Activated naive CD8-positive, alpha-beta T cell treated with anti-CD3 and anti-CD28 coated beads, Interleukin-2, amount 10 ng/mL, durations not matched to agents 7 days and 5 days (primary cell): ENCODE data around the gene HYAL2. TPM values are rescaled to one million over a fixed set of nuclear protein-coding genes. Genes with fewer than 3 reads are reported as not detected.

Experiments used
- ATAC-seq: fragments of 150-1000 bp; cut with Tn5 transposase; one replicate; pipeline ENCODE4 v1.10.0; 2021; ENCODE audit warnings: low read depth, moderate library complexity
- POLR2A ChIA-PET: fragments of 350-600 bp; sonication (Branson Sonifier 250); formaldehyde crosslinking; loops from one replicate; lab custom pipeline; 2021; ENCODE audit warnings: antibody characterized with exemption; lab: Charles Lee
- DNase-seq: peaks from one replicate; pipeline ENCODE4 v3.0.0; 2021
- H3K27ac Mint-ChIP-seq: one replicate; pipeline ENCODE4 v1.8.0; 2022; ENCODE audit warnings: mild to moderate bottlenecking, mixed read lengths
- H3K27me3 Mint-ChIP-seq: one replicate; pipeline ENCODE4 v1.8.0; 2022; ENCODE audit warnings: mild to moderate bottlenecking, moderate library complexity, mixed read lengths
- H3K36me3 Mint-ChIP-seq: one replicate; pipeline ENCODE4 v1.8.0; 2021; ENCODE audit warnings: mild to moderate bottlenecking, mixed read lengths
- H3K4me1 Mint-ChIP-seq: one replicate; pipeline ENCODE4 v1.8.0; 2021; ENCODE audit warnings: mixed read lengths
- H3K4me3 Mint-ChIP-seq: one replicate; pipeline ENCODE4 v1.8.0; 2022; ENCODE audit warnings: mild to moderate bottlenecking, moderate library complexity, mixed read lengths
- H3K9me3 Mint-ChIP-seq: one replicate; pipeline ENCODE4 v1.8.0; 2021; ENCODE audit warnings: mixed read lengths
- total RNA-seq, 2 experiments: library from RNA; stranded (reverse); gene quantifications; one replicate each; pipeline ENCODE4 v1.2.3, GENCODE V29; 2021

The HYAL2 gene, protein sequence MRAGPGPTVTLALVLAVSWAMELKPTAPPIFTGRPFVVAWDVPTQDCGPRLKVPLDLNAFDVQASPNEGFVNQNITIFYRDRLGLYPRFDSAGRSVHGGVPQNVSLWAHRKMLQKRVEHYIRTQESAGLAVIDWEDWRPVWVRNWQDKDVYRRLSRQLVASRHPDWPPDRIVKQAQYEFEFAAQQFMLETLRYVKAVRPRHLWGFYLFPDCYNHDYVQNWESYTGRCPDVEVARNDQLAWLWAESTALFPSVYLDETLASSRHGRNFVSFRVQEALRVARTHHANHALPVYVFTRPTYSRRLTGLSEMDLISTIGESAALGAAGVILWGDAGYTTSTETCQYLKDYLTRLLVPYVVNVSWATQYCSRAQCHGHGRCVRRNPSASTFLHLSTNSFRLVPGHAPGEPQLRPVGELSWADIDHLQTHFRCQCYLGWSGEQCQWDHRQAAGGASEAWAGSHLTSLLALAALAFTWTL
- 1 to 10 TPM; 4.9 to 5.1 TPM for total RNA-seq

DNA sequence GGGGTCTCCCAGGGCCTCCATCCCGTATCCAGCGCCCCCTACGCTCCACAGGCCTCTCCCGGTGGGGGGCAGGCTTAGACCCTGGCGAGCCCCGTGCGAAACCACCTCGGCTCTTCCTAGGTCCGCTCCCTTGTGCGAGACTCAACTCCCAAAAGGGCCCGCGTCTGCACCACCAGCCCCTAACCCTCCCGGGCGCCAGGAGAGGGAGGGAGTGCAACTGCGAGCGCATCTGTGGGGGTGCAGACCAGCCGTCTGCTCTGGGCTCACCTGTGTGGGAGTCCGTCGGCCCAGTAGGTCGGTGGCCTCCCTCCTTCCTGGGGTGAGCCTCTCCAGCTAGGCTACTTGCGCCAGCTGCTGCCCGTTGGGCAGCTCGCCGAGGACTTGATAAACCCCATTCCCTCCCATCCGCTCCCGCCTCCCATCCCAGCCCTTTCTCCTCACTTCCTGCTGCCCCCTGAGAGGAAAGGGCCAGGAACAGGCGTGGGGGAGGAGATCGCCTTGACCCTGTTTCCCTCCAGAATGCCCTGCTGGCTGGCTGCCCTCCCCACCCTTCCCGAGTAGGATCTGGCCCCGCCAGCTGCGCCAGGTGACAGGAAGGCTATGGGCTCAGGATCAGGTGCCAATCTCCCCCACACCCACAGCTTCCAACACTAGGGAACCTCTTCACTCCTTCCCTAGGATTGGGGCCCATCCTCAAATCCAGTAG lies at the start of gene HYAL2:
Gene HYAL2 (minus strand): TSS at position 360 of the 706 bp plus-strand sequence. CDS start 2,256 bp downstream, outside the sequence.
- POLR2A ChIA-PET = interaction anchor here (0.7 to 3.2 kb wide), 4 partner anchors 15 to 76 kb away, joined by 3 to 26 read pairs (median 6); partner anchors contain the start of genes HYAL3 and NAA80
- DNase-seq (no peak), ATAC-seq (no peak)
- no peaks in the 10 kb centered on the region for H3K27me3 Mint-ChIP-seq
- peak within 1 kb of the TSS; percentile 93 for H3K27ac Mint-ChIP-seq
- H3K4me1 Mint-ChIP-seq = peaks cover 23% of the 10 kb centered on the region
- H3K36me3 Mint-ChIP-seq = peaks cover 3% of the 10 kb centered on the region
- H3K9me3 Mint-ChIP-seq = no peaks in the 10 kb centered on the region
- H3K4me3 Mint-ChIP-seq = peak within 1 kb of the TSS; percentile 82

DNA sequence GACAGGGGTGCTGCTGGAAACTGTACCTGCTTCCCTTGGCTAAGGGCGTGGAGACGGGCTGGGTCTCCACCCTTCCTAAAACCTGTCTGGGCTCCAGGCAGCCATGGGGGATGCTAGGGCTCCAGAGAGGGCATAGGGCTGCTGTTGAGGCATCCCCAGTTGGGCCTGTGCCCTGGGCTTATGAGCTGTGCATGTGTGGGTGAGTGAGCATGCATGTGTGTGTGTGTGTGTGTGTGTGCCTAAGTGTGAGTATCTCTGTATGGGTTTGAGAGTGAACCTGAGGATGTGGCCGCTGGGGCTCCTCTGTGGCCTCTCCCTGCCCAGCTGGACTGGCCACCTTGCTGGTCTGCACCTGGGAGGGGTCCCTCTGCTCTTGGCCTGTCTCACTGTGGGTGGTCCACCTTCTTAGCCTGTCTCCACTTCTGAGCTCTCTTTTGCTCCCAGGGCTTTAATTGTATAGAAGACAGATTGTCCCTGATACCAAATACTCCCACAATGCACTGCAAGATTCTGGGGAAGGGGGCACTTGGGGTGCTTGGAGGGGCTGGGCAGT lies 48.7 kb upstream of the HYAL2 start:
- no peak overlapping the region for H3K4me3 Mint-ChIP-seq
- DNase-seq (no peak), ATAC-seq (no peak)
- no peaks in the 10 kb centered on the region for H3K36me3 Mint-ChIP-seq
- H3K27me3 Mint-ChIP-seq = peaks cover 1% of the 10 kb centered on the region
- H3K4me1 Mint-ChIP-seq = peaks cover 6% of the 10 kb centered on the region
- no peaks in the 10 kb centered on the region for H3K9me3 Mint-ChIP-seq
- POLR2A ChIA-PET = no interaction called here
- no peak overlapping the region for H3K27ac Mint-ChIP-seq

DNA sequence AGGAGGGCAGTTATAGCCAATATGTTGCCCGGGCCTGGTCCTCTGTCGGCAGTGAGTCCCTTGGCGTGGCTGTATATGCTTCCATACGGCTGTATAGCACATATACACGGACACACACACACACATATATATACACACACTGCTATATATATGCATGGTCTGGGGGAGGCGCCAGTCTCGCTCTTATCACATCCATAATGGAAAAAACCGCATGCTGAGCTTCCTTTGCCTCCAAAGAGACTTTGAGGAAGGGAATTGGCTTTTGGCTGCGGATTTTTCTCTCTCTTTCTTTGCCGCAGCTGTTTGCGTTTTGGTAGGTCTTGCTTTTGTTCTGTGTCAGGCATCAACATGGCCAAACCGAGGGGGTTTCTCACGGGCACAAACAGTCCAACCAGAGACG lies 48.0 kb upstream of the HYAL2 start:
- H3K27ac Mint-ChIP-seq = no peak overlapping the region
- no peak for DNase-seq
- POLR2A ChIA-PET = no interaction called here
- no peak overlapping the region for H3K4me3 Mint-ChIP-seq
- no peaks in the 10 kb centered on the region for H3K36me3 Mint-ChIP-seq
- no peaks in the 10 kb centered on the region for H3K9me3 Mint-ChIP-seq
- peaks cover 9% of the 10 kb centered on the region for H3K4me1 Mint-ChIP-seq
- H3K27me3 Mint-ChIP-seq = peaks cover 1% of the 10 kb centered on the region
- no peak for ATAC-seq

DNA sequence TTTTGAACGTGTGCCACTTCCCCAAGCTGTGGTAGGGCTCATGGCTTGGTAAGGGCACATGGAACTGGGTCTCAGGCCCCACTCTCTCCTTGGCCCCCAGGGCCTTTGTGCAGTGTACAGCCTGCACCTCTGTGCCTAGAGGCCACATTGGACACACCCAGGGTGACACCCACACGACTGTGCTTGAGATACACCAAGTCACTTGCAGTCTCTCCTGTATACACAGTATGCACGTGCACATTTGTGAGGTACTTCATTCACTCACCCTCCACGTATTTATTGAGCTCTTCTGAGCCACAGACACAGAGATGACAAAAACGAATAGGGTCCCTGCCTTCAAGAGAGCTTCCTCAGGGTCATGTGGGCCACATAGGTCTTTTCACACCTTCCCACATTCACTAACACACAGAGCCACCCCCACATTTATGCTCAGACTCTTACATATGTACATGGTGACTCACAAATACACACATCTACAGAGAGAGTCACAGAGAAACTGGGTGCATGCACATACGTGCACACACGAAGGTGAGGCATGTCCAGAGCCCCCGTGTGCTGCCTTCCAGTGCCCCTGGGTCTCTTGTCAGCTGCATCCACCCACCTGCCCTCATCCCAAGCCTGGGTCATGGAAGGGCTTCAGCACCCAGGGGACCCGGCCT lies 46.6 kb upstream of the HYAL2 start:
- H3K4me1 Mint-ChIP-seq = peaks cover 9% of the 10 kb centered on the region

DNA sequence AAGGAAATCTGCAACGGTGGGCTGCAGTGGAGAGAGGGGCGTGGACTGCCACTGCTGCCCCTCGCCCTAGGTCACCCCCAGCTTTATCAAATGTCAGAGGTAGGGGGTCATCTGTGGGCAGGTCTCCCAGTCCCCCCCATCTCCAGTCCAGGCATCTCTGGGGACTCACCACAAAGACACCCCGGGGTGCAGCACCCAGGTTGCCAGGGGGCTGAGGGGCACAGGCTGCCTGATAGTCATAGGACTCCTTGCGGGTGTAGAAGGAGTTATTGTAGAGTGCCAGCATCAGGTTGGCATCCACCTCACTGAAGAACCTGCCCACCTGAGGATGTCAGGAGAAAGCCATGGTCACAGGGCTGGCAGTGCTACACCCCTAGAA lies 43.3 kb upstream of the HYAL2 start:
- H3K36me3 Mint-ChIP-seq = no peaks in the 10 kb centered on the region
- no peaks in the 10 kb centered on the region for H3K9me3 Mint-ChIP-seq
- DNase-seq (no peak), ATAC-seq (no peak)
- H3K4me1 Mint-ChIP-seq = peaks cover 5% of the 10 kb centered on the region
- peak overlapping the region; percentile 83 for H3K4me3 Mint-ChIP-seq
- no peaks in the 10 kb centered on the region for H3K27me3 Mint-ChIP-seq
- peak overlapping the region; percentile 86 for H3K27ac Mint-ChIP-seq
- POLR2A ChIA-PET = interaction anchor here (0.6 to 1.2 kb wide), 5 partner anchors 12 to 201 kb away, joined by 3 to 9 read pairs (median 6); partner anchors contain the start of genes C3orf18 and RASSF1

More for the DNA sequence above, 46.6 kb upstream of the HYAL2 start:
- Mint-ChIP-seq H3K36me3 (no peaks in the 10 kb centered on the region), H3K27ac (no peak overlapping the region), H3K27me3 (peaks cover 1% of the 10 kb centered on the region), H3K9me3 (no peaks in the 10 kb centered on the region), H3K4me3 (no peak overlapping the region)
- POLR2A ChIA-PET = no interaction called here
- DNase-seq (no peak), ATAC-seq (no peak)

DNA sequence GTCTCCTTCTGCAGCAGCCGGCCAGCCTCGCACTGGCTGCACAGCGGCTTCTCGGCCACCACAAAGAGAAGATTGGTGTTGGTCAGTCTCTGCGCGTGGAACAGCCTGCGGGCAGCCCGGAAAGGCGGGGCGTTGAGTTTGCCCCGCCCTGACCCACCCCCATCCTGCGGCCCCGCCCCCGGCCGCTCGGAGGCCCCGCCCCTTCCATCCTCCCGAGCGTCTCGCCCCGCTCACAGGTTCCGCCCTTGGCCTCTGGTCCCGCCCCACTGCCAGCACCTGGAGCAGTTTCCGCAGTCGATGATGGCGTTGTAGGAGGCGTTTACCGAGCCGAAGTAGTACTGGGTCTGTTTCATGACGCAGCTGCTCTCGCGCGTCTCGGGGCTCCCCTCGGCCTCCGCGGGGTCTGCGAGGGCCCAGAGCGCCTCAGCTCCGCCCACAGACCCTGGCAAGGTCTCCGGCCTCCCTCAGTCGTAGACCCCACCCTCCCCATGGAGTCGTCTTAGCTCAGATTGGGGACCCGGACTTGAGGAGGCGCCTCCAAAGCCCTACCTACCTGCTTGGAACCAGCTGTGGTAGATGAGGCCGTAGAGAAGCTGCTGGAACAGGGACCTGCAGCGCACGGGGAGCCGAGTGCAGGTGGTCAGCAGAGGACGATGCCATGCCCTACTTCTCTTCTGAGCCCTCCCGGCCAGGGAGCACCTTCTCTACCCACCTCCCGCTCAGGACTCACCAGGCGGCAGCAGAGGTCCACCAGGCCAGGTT lies 42.7 kb upstream of the HYAL2 start:
- Mint-ChIP-seq H3K27ac (peak overlapping the region; percentile 86), H3K4me1 (peaks cover 5% of the 10 kb centered on the region), H3K4me3 (peak overlapping the region; percentile 83), H3K9me3 (no peaks in the 10 kb centered on the region), H3K27me3 (no peaks in the 10 kb centered on the region), H3K36me3 (no peaks in the 10 kb centered on the region)
- POLR2A ChIA-PET = interaction anchor here (0.6 to 2.1 kb wide), 7 partner anchors 11 to 246 kb away, joined by 3 to 15 read pairs (median 6); partner anchors contain the start of genes C3orf18, CISH, CYB561D2 and NPRL2
- peak; percentile 99 for ATAC-seq
- peak; percentile 93 for DNase-seq

DNA sequence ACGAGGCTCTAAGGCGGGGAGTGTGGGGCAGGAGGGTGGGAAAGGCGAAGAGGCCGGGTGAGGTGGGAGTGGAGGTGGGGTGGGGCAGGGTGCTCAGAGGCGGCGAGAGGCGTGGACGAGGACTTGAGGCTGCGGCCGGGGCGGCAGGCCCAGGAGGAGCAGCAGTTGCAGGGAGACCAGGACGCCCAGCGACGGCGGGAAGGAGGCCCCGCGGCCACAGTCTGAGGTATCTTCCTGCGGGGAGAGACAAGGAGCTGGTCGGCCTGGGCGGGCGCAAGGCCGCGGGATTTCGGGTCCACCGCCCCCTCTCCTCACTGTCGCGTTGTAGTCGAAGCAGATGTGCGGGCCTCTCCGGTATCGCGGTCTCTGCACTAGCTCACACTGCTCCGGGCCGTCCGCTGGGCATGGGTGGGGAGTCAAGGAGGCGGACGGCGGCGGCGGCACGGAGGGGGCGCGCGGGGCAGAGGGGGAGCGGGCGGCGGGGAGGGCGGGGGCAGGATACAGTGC lies 42.1 kb upstream of the HYAL2 start:
- no peak for DNase-seq
- Mint-ChIP-seq H3K9me3 (no peaks in the 10 kb centered on the region), H3K36me3 (no peaks in the 10 kb centered on the region), H3K27ac (no peak overlapping the region), H3K27me3 (no peaks in the 10 kb centered on the region), H3K4me3 (peak overlapping the region; percentile 83), H3K4me1 (peaks cover 9% of the 10 kb centered on the region)
- peak; percentile 27 for ATAC-seq
- POLR2A ChIA-PET = interaction anchor here (0.7 to 2.1 kb wide), 4 partner anchors 14 to 247 kb away, joined by 6 to 15 read pairs (median 8); partner anchors contain the start of genes C3orf18, CISH, CYB561D2 and NPRL2

DNA sequence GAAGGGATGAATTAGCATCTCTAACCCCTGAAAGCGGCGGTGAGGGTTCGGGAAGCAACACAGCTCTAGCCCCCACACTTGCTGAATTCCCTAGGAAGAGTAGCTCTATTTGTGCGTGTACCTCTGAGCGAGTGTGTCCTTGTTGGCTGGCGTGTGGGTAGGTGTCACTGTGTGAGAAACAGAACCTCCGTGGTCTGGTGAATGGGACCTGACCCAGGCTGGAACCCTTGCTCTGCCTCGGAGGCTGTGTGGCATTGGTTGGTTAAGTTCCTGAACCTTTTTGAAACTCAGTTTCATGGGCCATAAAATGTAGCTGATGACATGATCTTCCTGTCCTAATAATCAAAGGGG lies 37.2 kb upstream of the HYAL2 start:
- POLR2A ChIA-PET = interaction anchor here (1.0 to 1.6 kb wide), 4 partner anchors 9 to 32 kb away, joined by 3 to 12 read pairs (median 5); partner anchors contain the start of genes CYB561D2, NPRL2, RASSF1 and TUSC2
- Mint-ChIP-seq H3K4me3 (peak overlapping the region; percentile 96), H3K4me1 (peaks cover 32% of the 10 kb centered on the region), H3K36me3 (peaks cover 7% of the 10 kb centered on the region), H3K27me3 (no peaks in the 10 kb centered on the region), H3K27ac (peak overlapping the region; percentile 92), H3K9me3 (no peaks in the 10 kb centered on the region)
- DNase-seq (no peak), ATAC-seq (no peak)

DNA sequence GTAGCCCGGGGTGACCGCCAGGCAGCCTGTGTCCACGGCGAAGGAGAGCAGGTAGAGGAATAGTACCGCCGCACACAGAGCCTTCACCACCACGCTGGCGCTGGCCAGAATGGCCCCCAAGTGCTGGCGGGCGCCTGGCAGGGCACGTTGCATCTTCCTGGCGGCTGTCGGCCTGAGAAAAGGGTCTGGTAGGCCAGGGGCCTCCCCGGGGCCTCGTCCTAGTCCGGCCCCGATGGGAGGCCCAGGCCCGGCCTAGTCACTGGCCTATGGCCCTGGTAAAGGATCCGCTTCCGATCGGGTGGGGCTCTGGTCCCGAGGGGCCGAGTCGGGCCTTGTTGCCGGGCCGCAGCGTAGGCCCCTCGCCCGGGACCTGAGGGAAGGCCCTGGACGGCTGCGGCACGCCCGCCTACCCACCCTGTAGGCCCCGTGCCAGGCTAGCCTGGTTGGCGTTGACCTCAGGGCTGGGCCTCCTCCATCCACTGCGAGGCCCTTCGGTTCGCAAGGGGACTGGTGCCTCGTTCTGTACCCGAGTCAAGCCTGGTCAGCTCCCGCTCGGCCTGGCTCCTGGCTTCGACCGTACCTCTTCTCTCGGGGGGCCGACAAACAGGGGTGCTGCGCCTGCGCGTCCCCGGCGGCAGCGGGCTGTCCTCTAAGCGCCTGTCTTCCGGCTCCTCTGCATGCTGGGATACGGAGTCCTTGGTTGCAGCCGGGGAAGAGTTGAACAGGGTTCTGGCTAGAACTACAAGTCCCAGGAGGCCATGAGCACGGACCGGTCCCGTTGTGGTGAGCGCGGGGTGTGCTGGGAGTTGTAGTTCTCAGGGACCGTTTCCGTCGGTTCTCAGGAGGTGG lies 36.6 kb upstream of the HYAL2 start, which contains the start of gene TMEM115:
Gene TMEM115 (minus strand): TSS at position 611 of the 849 bp plus-strand sequence. CDS start 458 bp downstream, at position 153.
- H3K36me3 Mint-ChIP-seq = peaks cover 9% of the 10 kb centered on the region
- POLR2A ChIA-PET = interaction anchor here (1.0 to 1.6 kb wide), 4 partner anchors 9 to 31 kb away, joined by 3 to 12 read pairs (median 5); partner anchors contain the start of genes CYB561D2, NPRL2, RASSF1 and TUSC2

DNA sequence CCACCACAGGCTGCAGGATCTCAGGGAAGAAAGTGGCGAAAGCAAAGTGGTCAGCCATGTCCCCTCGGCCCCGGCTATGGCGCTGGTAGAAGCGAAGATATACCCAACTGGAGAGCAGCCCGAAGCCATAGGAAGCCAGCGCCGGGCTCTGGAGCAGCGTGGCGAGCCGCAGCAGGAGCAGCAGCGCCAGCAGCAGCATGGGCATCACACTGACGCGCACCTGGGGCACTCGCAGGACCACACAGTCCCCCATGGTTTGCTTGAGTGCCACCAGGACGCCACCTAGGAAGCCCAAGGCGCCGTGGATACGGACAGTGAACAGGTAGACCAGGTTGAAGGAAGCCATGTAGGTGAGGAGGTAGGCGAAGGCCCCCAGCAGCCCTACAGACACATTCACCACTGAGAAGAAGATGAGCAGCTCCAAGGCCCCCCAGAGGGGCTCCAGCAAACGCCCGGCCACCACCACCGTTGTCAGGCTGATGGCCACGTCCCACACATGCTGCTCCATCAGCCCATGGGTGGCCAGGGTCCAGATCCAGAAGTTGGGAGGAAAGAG lies 35.9 kb upstream of the HYAL2 start:
- H3K4me1 Mint-ChIP-seq = peaks cover 32% of the 10 kb centered on the region
- POLR2A ChIA-PET = interaction anchor here (0.6 to 1.2 kb wide), 2 partner anchors 18 to 21 kb away, joined by 5 read pairs; partner anchors contain the start of gene RASSF1
- DNase-seq (no peak), ATAC-seq (no peak)
- no peaks in the 10 kb centered on the region for H3K27me3 Mint-ChIP-seq
- peak overlapping the region; percentile 96 for H3K4me3 Mint-ChIP-seq
- no peaks in the 10 kb centered on the region for H3K9me3 Mint-ChIP-seq
- H3K27ac Mint-ChIP-seq = peak overlapping the region; percentile 88
- peaks cover 11% of the 10 kb centered on the region for H3K36me3 Mint-ChIP-seq

More for the DNA sequence above, 36.6 kb upstream of the HYAL2 start, which contains the start of gene TMEM115:
- Mint-ChIP-seq H3K4me3 (peak within 1 kb of the TSS; percentile 96), H3K9me3 (no peaks in the 10 kb centered on the region), H3K27ac (peak within 1 kb of the TSS; percentile 92), H3K4me1 (peaks cover 32% of the 10 kb centered on the region), H3K27me3 (no peaks in the 10 kb centered on the region)
- ATAC-seq (peak; percentile 99), DNase-seq (peak; percentile 86)

DNA sequence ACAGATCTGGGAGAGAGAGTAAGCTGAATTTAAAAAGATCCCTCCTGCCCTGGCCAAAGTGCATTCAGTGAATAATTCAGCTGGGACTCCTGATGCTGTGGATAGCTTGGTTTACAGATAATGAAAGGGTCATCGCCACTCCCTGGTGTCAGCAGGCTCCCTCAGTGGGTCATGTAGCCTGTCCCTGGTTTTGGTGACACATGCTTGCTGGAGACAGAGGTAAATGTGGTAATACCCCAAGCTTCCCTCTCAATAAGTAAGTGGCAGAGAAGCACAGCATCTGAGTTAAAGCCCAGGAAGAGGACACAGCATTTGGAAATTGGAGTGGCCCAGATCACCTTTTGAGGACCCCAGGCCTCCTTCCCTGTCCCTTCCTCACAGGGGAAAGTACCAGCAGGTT lies 34.9 kb upstream of the HYAL2 start:
- no peak for ATAC-seq

More for the DNA sequence above, 34.9 kb upstream of the HYAL2 start:
- no peaks in the 10 kb centered on the region for H3K27me3 Mint-ChIP-seq
- no peak for DNase-seq
- H3K27ac Mint-ChIP-seq = peak overlapping the region; percentile 61
- POLR2A ChIA-PET = interaction anchor here (0.6 to 5.8 kb wide), 7 partner anchors 15 to 210 kb away, joined by 3 to 45 read pairs (median 4); partner anchors contain the start of genes C3orf18, RASSF1 and TUSC2
- peaks cover 36% of the 10 kb centered on the region for H3K4me1 Mint-ChIP-seq
- H3K4me3 Mint-ChIP-seq = peak overlapping the region; percentile 96
- H3K9me3 Mint-ChIP-seq = no peaks in the 10 kb centered on the region
- H3K36me3 Mint-ChIP-seq = peaks cover 12% of the 10 kb centered on the region
